OCI-LY3 (cell line): ENCODE results near the gene INPP5K.

Experiments
- H2AFZ ChIP-seq: fragments of 200-600, 300-600 bp; shearing (Covaris generic); 2 replicates; pipeline ENCODE4 v1.6.0; 2014; ENCODE audit warnings: antibody characterized with exemption, low read depth, low read length
- H3K27ac ChIP-seq: fragments of 200-600, 300-600 bp; sonication (generic); 2 replicates; pipeline ENCODE4 v1.5.1; 2014; ENCODE audit warnings: mild to moderate bottlenecking, low read length, moderate library complexity, mixed read lengths
- H3K27me3 ChIP-seq: fragments of 200-600, 300-600 bp; sonication (generic); 2 replicates; pipeline ENCODE4 v1.6.1; 2014; ENCODE audit warnings: low read depth, low read length, mixed read lengths
- H3K36me3 ChIP-seq: fragments of 200-600, 300-600 bp; sonication (generic); replicated peaks from 2 replicates; pipeline ENCODE3; 2014; ENCODE audit warnings: low read depth, low read length, mixed read lengths
- H3K4me1 ChIP-seq: fragments of 300-600, 200-600 bp; sonication (generic); 2 replicates; pipeline ENCODE4 v1.6.1; 2014; ENCODE audit warnings: low read length, mixed read lengths
- H3K4me2 ChIP-seq: fragments of 200-600, 300-600 bp; sonication (generic); 2 replicates; pipeline ENCODE4 v1.6.1; 2014; ENCODE audit warnings: low read length, mixed read lengths
- H3K4me3 ChIP-seq: fragments of 300-600, 200-600 bp; sonication (generic); 2 replicates; pipeline ENCODE4 v1.5.1; 2014; ENCODE audit warnings: antibody characterized with exemption, mild to moderate bottlenecking, low read length, moderate library complexity
- H3K79me2 ChIP-seq: fragments of 300-600, 200-600 bp; shearing (Covaris generic); 2 replicates; pipeline ENCODE4 v1.6.1; 2014; ENCODE audit warnings: mild to moderate bottlenecking, low read length, mixed read lengths
- H3K9ac ChIP-seq: fragments of 300-600, 200-600 bp; shearing (Covaris generic); 2 replicates; pipeline ENCODE4 v1.6.0; 2014; ENCODE audit warnings: mild to moderate bottlenecking, low read length, moderate library complexity
- H3K9me3 ChIP-seq: fragments of 200-600, 300-600 bp; shearing (Covaris generic); 2 replicates; pipeline ENCODE4 v1.6.1; 2014; ENCODE audit warnings: low read length, mixed read lengths; ENCODE audit not compliant: insufficient read depth
- H4K20me1 ChIP-seq: fragments of 200-600, 300-600 bp; sonication (generic); 2 replicates; pipeline ENCODE4 v1.6.1; 2016; ENCODE audit warnings: low read length, mixed read lengths; ENCODE audit not compliant: insufficient read depth
- EZH2phosphoT487 ChIP-seq: fragments of 200-600 bp; shearing (Covaris generic); IDR thresholded peaks from 2 replicates; pipeline ENCODE4 v1.6.1; 2018; ENCODE audit warnings: antibody characterized with exemption, mixed run types, low read depth
- TF ChIP-seq, protein P1 (sequence below): fragments of 200-600, 300-600 bp; sonication (generic); IDR thresholded peaks from 2 replicates; pipeline ENCODE4 v1.5.1; 2014; ENCODE audit warnings: antibody characterized with exemption, low read length, low read depth

INPP5K gene

DNA sequence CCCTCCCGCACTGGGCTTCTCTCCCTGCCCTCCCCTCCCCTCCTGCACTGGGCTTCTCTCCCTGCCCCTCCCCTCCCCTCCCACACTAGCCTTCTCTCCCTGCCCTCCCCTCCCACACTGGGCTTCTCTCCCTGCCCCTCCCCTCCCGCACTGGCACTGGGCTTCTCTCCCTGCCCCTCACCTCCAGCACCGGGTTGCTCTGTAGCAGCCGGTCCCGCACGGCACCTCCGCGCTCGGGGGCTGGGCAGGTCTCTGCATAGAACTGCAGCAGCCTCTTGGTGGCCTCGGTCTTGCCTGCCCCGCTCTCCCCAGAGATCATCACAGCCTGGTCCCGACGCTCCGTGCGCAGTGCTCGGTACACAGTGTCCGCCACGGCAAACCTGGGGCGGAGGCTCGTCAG, 33.7 kb downstream of the INPP5K start:
- Histone ChIP-seq H3K4me3 (no peak overlapping the region), H3K27me3 (no peaks in the 10 kb centered on the region), H3K9me3 (no peaks in the 10 kb centered on the region), H2AFZ (no peak overlapping the region), H3K27ac (no peak overlapping the region), H3K9ac (no peak overlapping the region), H3K79me2 (0 out of 2 replicates have a peak, but pooled peaks cover 3% of the 10 kb centered on the region), H4K20me1 (peaks cover 3% of the 10 kb centered on the region; the same call in 1 of the 2 replicates), H3K36me3 (peaks cover 2% of the 10 kb centered on the region), H3K4me1 (peaks cover 13% of the 10 kb centered on the region), H3K4me2 (no peak overlapping the region)
- TF ChIP-seq, protein P1, sequence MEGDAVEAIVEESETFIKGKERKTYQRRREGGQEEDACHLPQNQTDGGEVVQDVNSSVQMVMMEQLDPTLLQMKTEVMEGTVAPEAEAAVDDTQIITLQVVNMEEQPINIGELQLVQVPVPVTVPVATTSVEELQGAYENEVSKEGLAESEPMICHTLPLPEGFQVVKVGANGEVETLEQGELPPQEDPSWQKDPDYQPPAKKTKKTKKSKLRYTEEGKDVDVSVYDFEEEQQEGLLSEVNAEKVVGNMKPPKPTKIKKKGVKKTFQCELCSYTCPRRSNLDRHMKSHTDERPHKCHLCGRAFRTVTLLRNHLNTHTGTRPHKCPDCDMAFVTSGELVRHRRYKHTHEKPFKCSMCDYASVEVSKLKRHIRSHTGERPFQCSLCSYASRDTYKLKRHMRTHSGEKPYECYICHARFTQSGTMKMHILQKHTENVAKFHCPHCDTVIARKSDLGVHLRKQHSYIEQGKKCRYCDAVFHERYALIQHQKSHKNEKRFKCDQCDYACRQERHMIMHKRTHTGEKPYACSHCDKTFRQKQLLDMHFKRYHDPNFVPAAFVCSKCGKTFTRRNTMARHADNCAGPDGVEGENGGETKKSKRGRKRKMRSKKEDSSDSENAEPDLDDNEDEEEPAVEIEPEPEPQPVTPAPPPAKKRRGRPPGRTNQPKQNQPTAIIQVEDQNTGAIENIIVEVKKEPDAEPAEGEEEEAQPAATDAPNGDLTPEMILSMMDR, result no peak
- TF ChIP-seq EZH2phosphoT487, result no peak

DNA sequence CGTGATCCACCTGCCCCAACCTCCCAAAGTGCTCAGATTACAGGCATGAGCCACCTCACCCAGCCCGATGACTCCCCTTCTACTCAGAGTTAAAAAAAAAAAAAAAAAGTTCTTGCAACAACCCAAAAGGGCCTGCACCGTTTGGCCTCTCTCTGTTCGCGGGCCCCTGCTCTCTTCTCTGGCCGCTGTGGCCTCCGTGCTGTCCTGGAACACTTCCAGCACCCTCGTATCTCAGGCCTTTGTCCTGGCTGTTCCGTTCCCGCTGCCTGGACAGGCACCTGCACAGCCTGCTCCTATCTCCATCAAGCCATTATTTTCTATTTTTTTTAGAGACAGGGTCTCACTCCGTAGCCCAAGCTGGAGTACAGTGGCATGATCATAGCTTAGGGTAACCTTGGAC, 34.7 kb downstream of the INPP5K start:
- Histone ChIP-seq H3K36me3 (peaks cover 2% of the 10 kb centered on the region), H2AFZ (no peak overlapping the region), H3K4me1 (peaks cover 8% of the 10 kb centered on the region), H3K9ac (no peak overlapping the region), H3K79me2 (0 out of 2 replicates have a peak, but pooled peaks cover 3% of the 10 kb centered on the region), H3K4me3 (no peak overlapping the region), H3K4me2 (no peak overlapping the region), H4K20me1 (peaks cover 3% of the 10 kb centered on the region; the same call in 1 of the 2 replicates), H3K27ac (no peak overlapping the region), H3K27me3 (no peaks in the 10 kb centered on the region), H3K9me3 (no peaks in the 10 kb centered on the region)
- no peak for TF ChIP-seq EZH2phosphoT487
- TF ChIP-seq, protein P1, result no peak

DNA sequence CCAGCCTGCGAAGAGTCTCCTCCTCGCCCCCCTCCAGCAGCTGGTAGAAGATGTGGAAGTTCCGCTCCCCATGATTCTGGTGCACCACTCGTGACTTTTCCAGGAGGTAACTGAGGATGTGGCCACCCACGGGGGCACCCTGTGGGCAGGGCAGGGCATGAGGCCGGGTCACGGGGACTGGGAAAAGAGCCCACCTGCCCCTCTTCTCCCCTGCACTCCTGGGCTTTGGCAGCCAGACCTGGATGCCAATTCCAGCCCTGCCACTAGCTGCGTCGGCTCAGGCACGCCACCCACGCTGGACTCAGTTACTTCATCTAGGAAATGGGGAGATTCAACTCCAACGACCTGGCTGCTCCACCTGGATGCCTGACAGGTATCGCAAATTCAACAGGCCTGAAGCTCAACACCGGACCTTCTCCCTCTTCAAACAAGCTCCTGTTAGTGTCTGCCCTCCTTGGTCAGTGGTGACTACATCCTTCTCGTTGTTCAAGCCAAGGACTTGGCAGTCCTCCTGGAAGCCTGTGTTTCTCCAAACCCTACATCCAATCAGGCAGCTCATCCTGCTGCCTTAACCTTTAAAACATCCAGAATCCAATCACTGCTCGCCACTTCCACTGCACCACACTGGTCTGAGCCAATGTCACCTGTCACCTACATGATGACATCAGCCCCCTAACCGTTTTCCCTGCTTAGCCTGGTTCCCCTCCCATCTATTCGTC, 35.5 kb downstream of the INPP5K start:
- no peak overlapping the region for H3K4me3 ChIP-seq
- H3K27me3 ChIP-seq, result no peaks in the 10 kb centered on the region
- no peak overlapping the region for H3K9ac ChIP-seq
- H3K4me2 ChIP-seq, result no peak overlapping the region
- peaks cover 2% of the 10 kb centered on the region for H3K36me3 ChIP-seq
- peaks cover 3% of the 10 kb centered on the region; the same call in 1 of the 2 replicates for H4K20me1 ChIP-seq
- 0 out of 2 replicates have a peak, but pooled peaks cover 3% of the 10 kb centered on the region for H3K79me2 ChIP-seq
- H3K27ac ChIP-seq, result no peak overlapping the region
- peaks cover 6% of the 10 kb centered on the region for H3K4me1 ChIP-seq
- no peak overlapping the region for H2AFZ ChIP-seq
- TF ChIP-seq, protein P1, result no peak
- TF ChIP-seq EZH2phosphoT487, result no peak
- no peaks in the 10 kb centered on the region for H3K9me3 ChIP-seq

DNA sequence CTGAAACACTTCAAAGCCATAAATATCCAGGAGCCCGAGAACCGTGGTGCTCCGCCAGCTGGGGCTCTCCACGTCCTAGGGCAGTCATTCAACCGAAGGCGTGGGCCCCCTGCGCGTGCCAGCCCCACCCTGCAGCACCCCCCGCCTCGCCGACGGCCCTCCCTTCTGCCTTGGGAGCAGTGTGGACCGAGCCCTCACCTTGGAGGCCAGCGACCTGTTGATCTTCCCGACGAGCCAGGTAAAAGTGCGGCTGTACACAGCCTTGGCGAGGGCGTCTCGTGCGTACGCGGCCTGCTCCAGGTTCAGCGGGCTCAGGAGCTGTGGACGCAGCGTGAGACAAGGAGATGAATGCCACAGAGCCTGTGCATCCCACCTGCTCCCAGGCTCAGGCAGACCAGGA, 38.0 kb downstream of the INPP5K start:
- no peak overlapping the region for H3K27ac ChIP-seq
- peaks cover 9% of the 10 kb centered on the region for H3K4me1 ChIP-seq
- H2AFZ ChIP-seq, result no peak overlapping the region
- TF ChIP-seq, protein P1, result no peak
- TF ChIP-seq EZH2phosphoT487, result no peak
- H3K4me2 ChIP-seq, result no peak overlapping the region
- no peak overlapping the region for H3K9ac ChIP-seq
- peaks cover 2% of the 10 kb centered on the region for H3K36me3 ChIP-seq
- H3K79me2 ChIP-seq, result no peaks in the 10 kb centered on the region
- no peaks in the 10 kb centered on the region for H4K20me1 ChIP-seq
- no peak overlapping the region for H3K4me3 ChIP-seq
- no peaks in the 10 kb centered on the region for H3K27me3 ChIP-seq
- no peaks in the 10 kb centered on the region for H3K9me3 ChIP-seq
